Lower lobe of right lung (tissue), 2 donors: ENCODE results near the gene DNASE1L1. TPM values are rescaled to one million over a fixed set of nuclear protein-coding genes. Genes with fewer than 3 reads are reported as not detected.

Experiments used
- ATAC-seq, 2 donors: fragments of 200-7000 bp; cut with Tn5 transposase; one replicate each; pipeline ENCODE4 v1.9.1; 2020 to 2022; ENCODE audit warnings: mild to moderate bottlenecking in 2 of 2, moderate library complexity in 2 of 2
- DNase-seq: peaks from one replicate; pipeline ENCODE4 v3.0.0-alpha.2; 2020
- H3K27ac ChIP-seq: fragments of 200-600 bp; one replicate; pipeline ENCODE4 v1.8.0; 2022
- H3K27me3 ChIP-seq: fragments of 200-600 bp; one replicate; pipeline ENCODE4 v1.8.0; 2022; ENCODE audit warnings: low read depth
- H3K36me3 ChIP-seq: fragments of 200-600 bp; one replicate; pipeline ENCODE4 v1.8.0; 2022; ENCODE audit warnings: mild to moderate bottlenecking
- H3K4me1 ChIP-seq: fragments of 200-600 bp; one replicate; pipeline ENCODE4 v1.8.0; 2022
- H3K4me3 ChIP-seq: fragments of 200-600 bp; one replicate; pipeline ENCODE4 v1.8.0; 2022; ENCODE audit warnings: mild to moderate bottlenecking
- H3K9me3 ChIP-seq: fragments of 200-600 bp; one replicate; pipeline ENCODE4 v1.8.0; 2022
- intact Hi-C: fragments of 100-400 bp; cut with DNase I; formaldehyde crosslinking; loops from one replicate; pipeline ENCODE4 v1.11.0; 2022
- total RNA-seq: library from RNA; stranded (reverse); fragmentation: NEBNext Ultra II Directional; extraction: Animal tissue kit (Norgen Biotek cat#: 25700); gene quantifications from one replicate; pipeline ENCODE4 v1.2.1, GENCODE V29; 2021
- TF ChIP-seq, protein P1 (sequence below): fragments of 200-600 bp; IDR thresholded peaks from one replicate; pipeline ENCODE4 v1.8.0; 2022; ENCODE audit warnings: antibody characterized with exemption, mild to moderate bottlenecking
- donor health status: DM: no; HTN: yes; CAD: no; lungs with severe emphysema.

Gene DNASE1L1
- total RNA-seq, 1 donor from 2014 or later: 36.1 TPM

DNA sequence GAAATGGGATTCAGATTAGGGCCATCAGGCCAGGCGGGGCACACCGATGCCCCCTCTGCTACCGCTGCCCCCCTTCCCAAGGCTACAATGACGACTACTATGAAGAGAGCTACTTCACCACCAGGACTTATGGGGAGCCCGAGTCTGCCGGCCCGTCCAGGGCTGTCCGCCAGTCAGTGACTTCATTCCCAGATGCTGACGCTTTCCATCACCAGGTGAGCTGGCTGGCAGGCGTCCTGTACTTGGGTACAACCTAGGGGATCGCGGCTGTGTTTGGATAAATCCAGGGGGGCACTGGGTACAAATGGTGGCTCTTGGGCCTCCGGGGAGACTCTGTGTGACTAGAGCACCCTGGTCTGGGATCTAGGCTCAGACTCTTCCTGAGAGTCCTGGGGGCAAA lies 28.9 kb downstream of the DNASE1L1 start:
- no peak for DNase-seq

DNA sequence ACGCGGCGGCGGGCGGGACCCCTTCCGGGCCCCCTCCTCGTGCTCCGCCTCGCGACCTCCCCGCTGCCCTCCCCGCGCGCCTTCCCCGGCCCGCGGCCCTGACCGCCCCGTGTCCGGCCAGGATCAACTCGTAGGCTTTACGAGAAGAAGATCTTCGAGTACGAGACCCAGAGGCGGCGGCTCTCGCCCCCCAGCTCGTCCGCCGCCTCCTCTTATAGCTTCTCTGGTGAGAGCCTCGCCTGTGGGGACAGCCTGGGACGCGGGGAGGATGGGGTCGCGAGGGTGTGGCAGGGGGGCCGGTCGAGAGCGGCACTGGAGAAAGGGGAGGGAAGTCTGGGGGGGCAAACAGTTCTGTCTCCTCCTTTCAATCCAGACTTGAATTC lies 29.5 kb downstream of the DNASE1L1 start:
- peak overlapping the region; percentile 69 for H3K4me3 ChIP-seq
- H3K36me3 ChIP-seq: peaks cover 5% of the 10 kb centered on the region
- peaks cover 20% of the 10 kb centered on the region for H3K4me1 ChIP-seq
- no peaks in the 10 kb centered on the region for H3K9me3 ChIP-seq
- TF ChIP-seq, protein P1, sequence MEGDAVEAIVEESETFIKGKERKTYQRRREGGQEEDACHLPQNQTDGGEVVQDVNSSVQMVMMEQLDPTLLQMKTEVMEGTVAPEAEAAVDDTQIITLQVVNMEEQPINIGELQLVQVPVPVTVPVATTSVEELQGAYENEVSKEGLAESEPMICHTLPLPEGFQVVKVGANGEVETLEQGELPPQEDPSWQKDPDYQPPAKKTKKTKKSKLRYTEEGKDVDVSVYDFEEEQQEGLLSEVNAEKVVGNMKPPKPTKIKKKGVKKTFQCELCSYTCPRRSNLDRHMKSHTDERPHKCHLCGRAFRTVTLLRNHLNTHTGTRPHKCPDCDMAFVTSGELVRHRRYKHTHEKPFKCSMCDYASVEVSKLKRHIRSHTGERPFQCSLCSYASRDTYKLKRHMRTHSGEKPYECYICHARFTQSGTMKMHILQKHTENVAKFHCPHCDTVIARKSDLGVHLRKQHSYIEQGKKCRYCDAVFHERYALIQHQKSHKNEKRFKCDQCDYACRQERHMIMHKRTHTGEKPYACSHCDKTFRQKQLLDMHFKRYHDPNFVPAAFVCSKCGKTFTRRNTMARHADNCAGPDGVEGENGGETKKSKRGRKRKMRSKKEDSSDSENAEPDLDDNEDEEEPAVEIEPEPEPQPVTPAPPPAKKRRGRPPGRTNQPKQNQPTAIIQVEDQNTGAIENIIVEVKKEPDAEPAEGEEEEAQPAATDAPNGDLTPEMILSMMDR: no peak
- H3K27me3 ChIP-seq: no peaks in the 10 kb centered on the region
- intact Hi-C loops: no loop called here
- DNase-seq: no peak
- peak overlapping the region; percentile 98 for H3K27ac ChIP-seq
- no peak for ATAC-seq

More for the DNA sequence above, 28.9 kb downstream of the DNASE1L1 start:
- no peaks in the 10 kb centered on the region for H3K9me3 ChIP-seq
- intact Hi-C loops: no loop called here
- TF ChIP-seq, protein P1: no peak
- H3K4me3 ChIP-seq: peak overlapping the region; percentile 69
- peak overlapping the region; percentile 98 for H3K27ac ChIP-seq
- H3K27me3 ChIP-seq: no peaks in the 10 kb centered on the region
- no peak for ATAC-seq
- H3K4me1 ChIP-seq: peaks cover 16% of the 10 kb centered on the region
- peaks cover 5% of the 10 kb centered on the region for H3K36me3 ChIP-seq

DNA sequence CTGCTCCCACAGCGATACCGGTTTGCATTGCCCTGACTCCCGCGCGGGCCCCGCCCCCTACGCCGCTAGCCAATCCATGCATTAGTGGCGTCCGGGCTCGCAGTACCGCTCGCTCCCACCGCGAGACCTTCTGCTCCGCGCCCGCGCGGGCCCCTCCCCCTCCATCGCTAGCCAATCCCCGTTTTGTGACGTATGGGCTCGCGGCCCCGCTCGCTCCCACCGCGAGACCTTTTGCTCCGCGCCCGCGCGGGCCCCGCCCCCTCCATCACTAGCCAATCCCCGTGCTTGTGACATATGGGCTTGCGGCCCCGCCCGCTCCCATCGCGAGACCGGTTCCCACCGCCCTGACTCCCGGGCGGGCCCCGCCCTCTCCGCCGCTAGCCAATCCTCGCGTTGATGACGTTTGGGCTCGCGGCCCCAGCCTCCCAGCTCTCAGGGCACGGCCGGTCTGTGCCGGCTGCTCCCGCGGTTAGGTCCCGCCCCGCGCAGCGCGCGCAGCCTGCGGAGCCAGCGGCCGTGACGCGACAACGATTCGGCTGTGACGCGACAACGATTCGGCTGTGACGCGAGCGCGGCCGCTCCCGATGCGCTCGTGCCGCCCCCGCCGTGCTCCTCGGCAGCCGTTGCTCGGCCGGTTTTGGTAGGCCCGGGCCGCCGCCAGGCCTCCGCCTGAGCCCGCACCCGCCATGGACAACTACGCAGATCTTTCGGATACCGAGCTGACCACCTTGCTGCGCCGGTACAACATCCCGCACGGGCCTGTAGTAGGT lies 30.1 kb downstream of the DNASE1L1 start, which contains the start of gene EMD:
Gene EMD (plus strand): TSS at position 497 of the 770 bp plus-strand sequence. CDS start 190 bp downstream, at position 687.
- intact Hi-C loops: no loop called here
- H3K27ac ChIP-seq: peak within 1 kb of the TSS; percentile 98

DNA sequence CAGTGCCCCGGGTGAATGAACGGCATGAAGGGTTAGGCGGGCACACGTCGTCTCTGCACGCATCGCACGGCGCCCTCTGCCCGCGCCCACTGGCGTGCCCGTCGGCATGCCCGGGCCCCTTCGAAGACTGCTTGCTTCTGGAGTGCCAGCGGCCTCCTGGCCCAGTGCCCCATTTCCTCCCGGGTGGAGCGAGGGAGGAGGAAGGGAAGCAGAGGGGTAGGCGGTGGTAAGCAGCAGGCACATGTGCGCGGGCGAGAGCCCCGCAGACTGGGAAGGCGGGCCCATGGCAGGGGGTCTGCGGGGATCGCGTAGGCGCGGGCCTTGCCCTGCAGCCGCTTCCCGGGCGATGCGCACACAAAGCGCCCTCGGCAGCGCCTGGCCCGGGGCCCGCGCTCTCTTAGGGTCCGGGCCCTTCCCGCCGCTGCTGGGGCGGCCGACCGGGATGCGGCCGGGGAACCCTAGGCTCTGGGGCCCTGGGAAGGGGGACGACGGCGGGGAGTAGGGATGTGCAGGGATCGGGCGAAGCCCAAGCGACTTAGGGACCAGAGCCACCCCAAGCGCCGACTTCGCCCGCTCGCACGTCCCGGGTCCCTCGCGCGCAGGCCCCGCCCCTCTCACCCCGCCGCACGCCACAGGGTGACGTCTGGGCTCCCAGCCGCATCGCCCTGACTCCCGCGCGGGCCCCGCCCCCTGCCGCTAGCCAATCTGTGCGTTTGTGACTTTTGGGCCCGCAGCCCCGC lies 30.8 kb downstream of the DNASE1L1 start:
- peak; percentile 4 to 24 for ATAC-seq
- no peaks in the 10 kb centered on the region for H3K27me3 ChIP-seq
- peak overlapping the region; percentile 90 for H3K27ac ChIP-seq
- H3K4me3 ChIP-seq: peak overlapping the region; percentile 53
- intact Hi-C loops: no loop called here
- TF ChIP-seq, protein P1: no peak
- no peaks in the 10 kb centered on the region for H3K9me3 ChIP-seq
- DNase-seq: peak; percentile 75
- H3K36me3 ChIP-seq: peaks cover 5% of the 10 kb centered on the region
- H3K4me1 ChIP-seq: peaks cover 30% of the 10 kb centered on the region

More for the DNA sequence above, 30.1 kb downstream of the DNASE1L1 start, which contains the start of gene EMD:
- no peaks in the 10 kb centered on the region for H3K27me3 ChIP-seq
- H3K36me3 ChIP-seq: peaks cover 5% of the 10 kb centered on the region
- DNase-seq: peak; percentile 99
- no peaks in the 10 kb centered on the region for H3K9me3 ChIP-seq
- TF ChIP-seq, protein P1: no peak
- peaks cover 23% of the 10 kb centered on the region for H3K4me1 ChIP-seq
- peak within 1 kb of the TSS; percentile 69 for H3K4me3 ChIP-seq
- ATAC-seq: peak; percentile 92 to 95

DNA sequence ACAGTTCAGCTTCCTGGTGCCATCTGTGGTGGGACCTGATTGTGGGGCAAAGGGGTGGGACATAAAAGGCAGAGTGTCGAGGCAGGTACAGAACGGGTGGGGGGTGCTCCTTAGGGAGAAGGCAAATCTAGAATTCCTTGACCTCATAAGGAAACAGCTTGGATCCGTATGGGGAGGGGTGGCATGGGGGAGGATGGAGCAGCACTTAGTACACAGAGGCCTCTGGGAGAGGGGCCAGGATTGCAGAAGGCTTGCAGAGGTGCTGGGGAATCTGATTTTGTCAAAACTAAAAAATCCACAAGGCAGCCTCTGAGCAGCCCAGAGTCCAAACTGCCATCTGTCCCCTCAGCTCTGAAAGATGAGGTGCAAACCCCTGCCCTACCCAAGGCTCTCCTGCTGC lies 32.3 kb downstream of the DNASE1L1 start:
- intact Hi-C loops: no loop called here
- TF ChIP-seq, protein P1: no peak
- H3K27me3 ChIP-seq: no peaks in the 10 kb centered on the region
- ATAC-seq (no peak), DNase-seq (no peak)
- H3K4me1 ChIP-seq: peaks cover 45% of the 10 kb centered on the region
- H3K36me3 ChIP-seq: peaks cover 5% of the 10 kb centered on the region
- H3K9me3 ChIP-seq: no peaks in the 10 kb centered on the region
- H3K4me3 ChIP-seq: no peak overlapping the region
- peak overlapping the region; percentile 90 for H3K27ac ChIP-seq
